ENCODE data around the gene GDF11.
"Not testable (repeated sequence)": the region's sequence is repeated elsewhere in the genome, so short reads cannot be mapped to it uniquely, and the experiment has no call there.

Gene GDF11

DNA sequence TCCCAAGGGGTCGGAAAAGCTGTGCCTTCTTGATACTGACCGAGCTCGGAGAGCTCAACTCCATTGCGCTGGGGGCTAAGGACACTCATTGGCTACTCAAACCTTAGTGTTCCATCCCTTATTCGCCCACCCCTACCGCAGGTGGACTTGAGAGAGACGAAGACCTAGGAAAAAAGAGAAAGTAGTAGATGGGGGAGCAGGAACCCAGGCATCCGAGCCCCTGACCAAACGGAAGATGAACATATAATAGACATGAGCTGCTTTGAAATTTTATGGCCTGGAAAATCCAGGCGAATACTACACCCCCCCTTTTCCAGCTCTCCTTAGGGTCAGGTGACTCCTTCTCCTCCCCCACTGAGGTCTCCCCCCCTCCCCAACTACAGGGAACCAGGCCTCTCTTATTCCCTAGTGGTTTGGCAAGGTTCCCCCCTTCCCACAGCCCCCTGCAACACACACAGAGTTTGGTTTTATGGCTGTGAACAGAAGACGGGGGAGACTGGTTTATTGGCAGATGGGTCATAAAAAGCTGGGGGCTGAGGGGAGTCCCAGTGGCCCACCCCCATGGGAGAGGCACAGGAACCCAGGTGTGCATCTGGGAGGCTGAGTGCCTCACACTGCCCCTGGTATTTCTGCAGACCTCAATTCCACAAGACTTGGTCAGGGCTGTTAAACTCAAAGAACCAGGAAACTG, 1.6 kb downstream of the GDF11 start:
- DNase-seq = no peak

DNA sequence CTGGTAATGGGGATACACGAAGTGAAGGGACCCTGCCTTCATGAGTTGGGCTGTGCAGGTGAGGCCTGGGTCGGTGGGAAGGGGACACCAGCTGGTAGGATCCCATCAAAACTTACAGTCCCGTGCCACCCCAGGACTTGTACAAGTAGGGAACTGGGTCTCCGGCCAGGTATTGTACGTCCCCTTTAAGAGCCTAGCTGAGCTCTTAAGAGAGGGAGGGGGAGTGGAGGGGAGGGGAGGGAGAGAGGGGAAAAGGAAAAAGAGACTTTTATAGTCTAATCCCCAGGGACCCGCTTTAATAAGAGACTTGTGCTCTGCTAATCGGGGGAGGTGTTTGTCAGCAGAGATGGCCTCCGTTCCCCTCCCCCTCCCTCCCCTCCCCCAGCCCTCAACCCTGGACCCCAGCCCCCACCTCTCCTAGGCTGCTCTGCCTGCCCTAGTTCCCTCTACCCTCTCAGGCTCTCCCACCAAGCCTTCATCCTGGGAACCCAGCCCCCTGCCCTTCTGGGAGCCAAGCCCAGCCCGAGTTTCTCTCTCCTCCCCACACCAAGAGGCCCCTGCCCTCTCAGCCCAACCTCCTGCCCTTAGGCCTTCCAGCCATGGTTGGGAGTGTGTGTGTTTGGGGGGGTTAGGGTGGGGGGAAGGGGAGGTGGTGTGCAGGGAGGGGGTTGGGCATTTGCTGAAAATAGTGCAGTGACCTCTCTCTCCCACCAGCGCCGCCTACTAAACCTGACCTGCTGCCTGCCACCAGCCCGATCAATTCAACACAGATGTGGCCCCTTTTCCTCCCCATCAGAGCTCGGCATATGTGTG, 2.6 kb downstream of the GDF11 start:
- DNase-seq = no peak

DNA sequence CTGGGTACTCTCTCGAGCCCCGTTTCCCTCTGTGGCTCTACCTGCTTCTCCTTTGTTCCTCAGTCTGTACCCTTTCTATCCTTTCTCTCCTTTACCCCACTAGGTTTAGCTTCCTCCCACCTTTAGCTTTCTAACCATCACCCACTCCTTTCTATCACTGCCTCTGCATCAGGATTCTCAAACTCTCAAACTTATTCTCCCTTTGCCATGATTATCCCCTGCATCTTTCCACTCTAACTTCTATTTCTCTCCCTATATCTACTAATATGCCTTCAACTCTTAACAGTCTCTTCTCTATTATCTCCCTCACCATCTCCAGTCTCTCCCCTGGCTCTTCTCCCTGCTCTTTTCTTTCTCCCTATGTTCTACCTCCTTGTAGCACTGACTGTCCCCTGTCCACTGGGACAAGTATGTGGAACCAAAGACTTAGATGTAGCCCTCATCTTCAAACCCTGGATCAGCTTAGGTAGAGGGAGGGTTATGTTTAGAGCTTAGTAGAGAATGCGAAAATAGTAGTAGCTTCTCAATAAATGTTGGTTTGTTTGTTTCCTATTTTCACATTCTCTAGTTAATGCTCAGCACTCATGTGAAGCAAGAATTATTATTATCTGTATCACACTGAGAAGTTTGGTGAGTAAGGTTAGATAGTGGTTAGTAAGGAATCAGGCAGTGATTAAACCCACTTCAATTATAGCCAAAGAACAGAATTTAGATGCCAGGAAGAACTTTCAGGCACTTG, 3.4 kb downstream of the GDF11 start:
- no peak for DNase-seq

DNA sequence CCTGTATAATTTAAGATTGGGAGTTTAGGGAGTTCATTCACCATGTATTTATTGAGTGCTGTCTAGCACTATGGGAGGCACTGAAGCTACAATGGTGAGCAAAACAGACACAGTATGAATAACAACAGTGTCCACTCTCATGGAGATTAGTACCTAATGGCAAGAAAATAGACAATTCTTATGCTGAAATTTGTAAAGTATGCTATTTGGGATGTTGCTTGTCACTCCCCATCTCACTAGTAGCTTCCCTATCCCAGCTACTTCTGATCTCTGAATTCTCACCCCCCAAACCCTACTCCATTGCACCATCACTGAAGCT, 4.0 kb downstream of the GDF11 start:
- DNase-seq = no peak

DNA sequence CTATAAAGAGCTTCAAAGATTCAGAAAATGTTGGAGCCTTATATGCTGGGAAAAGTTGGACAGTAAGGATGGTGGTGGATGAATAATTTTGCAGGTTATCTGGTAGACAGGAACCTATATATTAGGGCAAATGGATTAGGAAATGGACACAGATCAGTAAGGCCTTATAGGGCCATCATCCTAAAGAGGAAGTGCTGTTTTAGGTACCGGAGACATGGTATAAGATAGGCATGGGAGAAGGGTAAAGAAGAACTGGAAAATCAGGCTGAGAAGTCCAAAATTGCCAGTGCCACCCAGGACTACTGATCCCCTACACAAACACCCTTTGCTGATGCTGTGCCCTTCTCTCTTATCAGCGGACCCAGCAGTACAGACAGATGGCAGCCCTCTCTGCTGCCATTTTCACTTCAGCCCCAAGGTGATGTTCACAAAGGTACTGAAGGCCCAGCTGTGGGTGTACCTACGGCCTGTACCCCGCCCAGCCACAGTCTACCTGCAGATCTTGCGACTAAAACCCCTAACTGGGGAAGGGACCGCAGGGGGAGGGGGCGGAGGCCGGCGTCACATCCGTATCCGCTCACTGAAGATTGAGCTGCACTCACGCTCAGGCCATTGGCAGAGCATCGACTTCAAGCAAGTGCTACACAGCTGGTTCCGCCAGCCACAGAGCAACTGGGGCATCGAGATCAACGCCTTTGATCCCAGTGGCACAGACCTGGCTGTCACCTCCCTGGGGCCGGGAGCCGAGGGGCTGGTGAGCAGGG, 5.5 kb downstream of the GDF11 start:
- DNase-seq = no peak

DNA sequence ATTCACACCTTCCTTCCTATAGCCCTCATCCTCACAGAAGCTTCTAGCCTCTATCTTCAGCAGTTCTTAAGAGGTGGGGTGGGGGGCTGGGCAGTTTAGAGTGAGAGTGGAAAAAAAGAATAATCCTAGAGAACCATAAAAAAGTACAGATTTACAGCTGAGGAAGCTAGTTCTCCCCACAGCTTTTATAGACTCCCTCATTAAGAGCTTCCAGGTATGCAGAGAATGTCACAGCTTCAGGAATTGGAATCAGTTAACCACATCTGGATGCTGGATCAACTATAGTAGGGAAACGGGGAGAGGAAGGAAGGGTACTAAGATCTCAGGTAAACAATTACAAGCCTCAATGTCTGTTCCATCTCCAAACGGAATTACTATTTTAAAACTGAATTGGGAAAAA, 12.3 kb downstream of the GDF11 start:
- DNase-seq = no peak

DNA sequence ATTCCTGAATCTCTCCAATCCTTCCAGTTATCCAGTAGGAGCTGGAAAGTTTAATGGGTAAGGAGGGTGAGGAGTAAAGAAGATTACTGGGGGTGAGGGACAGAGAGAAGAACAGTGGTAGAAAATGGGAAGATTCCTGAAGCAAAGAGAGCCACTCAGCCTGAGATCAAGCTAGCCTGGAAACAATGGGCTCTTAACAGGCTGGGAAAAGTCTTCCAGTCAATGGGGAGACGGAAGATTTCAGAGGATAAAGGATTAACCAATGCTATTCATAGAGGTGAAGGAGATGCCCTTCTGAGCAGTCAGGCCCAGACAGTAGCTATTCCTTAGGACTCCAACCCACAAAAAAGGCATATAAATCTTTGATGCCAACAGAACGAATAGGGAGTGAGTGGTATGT, 14.8 kb downstream of the GDF11 start:
- DNase-seq = no peak

DNA sequence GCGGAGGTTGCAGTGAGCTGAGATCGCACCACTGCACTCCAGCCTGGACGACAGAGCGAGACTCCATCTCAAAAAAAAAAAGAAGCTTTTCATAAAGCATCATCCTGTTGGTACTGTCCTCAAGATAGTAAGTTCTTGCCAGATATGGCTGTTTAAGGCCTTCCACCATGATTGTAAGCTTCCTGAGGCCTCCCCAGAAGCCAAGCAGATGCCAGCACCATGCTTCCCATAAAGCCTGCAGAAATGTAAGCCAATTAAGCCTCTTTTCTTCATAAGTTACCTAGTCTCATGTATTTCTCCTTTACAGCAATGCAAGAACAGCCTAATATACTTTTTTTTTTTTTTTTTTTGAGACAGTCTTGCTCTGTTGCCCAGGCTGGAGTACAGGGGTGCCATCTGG, 15.7 kb downstream of the GDF11 start:
- not testable (repeated sequence) for DNase-seq

DNA sequence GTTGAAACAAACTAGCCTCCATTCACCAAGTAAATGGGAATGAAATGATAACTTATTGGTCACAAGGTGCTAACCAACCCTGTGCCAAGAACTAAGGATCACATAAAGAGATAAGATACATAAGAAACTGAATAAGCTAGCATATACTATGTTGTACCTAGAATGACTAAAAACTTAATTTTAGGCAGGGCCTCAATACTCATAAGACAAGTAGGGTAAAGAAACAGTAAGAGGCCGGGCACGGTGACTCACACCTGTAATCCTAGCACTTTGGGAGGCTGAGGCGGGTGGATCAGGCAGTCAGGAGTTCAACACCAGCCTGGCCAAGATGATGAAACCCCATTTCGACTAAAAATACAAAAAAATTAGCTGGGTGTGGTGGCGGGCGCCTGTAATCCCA, 17.7 kb downstream of the GDF11 start:
- no peak for DNase-seq

DNA sequence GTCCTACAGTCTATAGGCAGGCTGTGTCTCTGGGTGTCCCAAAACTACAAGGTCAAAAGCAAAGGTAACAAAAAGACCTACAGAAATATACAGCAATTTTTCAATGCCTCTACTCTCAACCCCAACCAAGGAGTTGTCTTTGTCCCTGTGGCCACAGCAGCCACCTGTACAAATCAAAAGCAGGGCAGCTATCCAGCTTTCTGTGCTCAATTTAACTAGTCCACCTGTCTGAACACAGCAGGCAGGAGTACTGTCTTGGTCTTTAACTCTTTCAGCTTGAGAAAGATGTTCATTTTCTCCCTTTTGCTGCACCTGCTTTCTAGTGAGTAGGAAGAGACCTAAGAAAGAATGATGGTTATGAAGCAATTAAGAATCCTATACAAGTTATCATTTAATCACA, 19.7 kb downstream of the GDF11 start:
- peak; percentile 15 for DNase-seq

DNA sequence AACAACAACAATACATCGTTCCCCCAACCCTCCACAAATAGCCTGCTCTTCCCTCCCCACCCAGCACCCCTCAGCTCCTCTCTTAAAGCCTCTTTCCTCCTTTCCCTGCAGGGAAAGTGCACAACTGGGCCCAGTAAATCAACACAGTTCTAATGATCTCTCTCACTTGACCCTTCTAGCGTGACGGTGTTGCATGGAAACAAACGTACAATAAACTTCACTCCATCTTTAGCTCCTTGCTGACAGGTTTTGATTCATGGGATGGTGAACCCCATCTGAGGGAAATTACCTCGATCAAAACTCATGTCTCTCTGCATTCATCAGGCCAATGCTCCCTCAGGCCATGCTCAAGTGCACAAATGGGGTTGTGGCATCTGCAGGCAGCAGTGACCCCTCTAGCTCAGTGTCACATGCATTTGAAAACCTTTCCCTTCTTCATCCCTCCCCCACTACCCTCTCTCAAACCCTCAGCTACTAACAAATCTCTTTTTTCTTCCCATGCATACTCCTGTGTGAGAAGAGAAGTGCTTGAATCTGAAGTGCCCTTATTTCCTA, 22.9 kb downstream of the GDF11 start:
- DNase-seq = no peak

DNA sequence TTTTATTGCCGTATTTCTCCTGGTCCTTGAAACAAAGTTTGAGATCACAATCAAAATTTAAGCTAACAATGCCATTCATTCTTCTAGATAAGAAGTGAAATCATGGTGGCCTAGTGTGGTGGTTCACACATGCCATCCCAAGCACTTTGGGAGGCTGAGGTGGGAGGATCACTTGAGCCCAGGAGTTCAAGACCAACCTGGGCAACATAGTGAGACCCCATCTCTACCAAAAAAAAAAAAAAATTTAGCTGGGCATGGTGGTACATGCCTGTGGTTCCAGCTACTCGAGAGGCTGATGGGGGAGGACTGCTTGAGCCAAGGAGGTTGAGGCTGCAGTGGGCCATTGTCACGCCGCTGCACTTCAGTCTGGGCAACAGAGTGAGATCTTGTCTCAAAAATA, 24.2 kb downstream of the GDF11 start:
- no peak for DNase-seq

DNA sequence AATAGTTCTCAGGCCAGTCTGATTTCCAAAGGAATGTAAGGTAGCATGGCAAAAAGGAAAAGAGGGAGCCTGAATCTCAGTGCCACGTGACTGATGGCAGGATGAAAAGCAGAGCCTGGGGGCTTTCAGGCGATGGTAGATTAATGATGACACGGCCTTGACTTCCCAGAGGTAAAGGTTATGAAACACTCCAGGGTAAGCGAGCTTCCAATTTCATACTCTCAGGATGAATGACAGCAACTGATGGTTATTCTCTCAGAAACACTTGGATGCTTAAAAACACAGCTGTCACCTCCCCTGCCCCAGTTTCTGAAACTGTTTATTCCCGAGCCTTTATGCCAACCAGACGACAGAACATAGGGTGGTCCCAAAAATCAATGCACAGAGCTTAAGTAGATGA, 28.8 kb downstream of the GDF11 start:
- DNase-seq = no peak

DNA sequence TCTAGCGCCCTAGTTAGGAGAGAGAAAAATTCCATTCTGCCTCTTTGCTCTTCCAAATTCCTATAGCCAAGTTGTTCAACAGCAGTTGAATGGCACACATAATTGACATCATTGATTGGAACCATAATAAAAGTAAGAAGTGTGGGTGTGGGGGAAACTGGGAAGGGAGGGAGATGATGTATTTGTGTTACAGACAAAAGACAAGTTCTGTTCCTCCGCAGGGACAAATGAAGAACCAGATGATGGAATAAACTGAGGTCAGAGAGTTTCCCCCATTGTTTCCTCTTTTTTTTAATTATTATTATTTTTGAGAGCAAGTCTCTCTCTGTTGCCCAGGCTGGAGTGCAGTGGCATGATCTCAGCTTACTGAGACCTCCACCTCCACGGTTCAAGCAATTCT, 34.9 kb downstream of the GDF11 start:
- DNase-seq = no peak

DNA sequence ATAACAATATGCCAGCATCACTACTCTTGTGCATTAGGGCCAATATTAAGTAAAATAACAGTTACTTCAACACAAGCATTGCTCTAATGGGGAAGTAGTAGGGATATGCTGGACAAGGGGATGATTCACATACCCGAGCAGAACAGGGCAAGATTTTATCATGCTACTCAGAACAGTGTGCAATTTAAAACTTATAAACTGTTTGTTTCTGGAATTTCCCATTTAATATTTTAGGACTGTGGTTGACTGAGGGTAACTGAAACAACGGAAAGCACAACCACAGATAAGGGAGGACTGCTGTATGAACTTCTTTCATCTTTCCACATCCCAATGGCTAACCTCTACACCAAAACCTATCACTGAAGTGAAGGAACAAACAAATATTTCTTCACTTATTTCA, 37.8 kb downstream of the GDF11 start:
- no peak for DNase-seq

DNA sequence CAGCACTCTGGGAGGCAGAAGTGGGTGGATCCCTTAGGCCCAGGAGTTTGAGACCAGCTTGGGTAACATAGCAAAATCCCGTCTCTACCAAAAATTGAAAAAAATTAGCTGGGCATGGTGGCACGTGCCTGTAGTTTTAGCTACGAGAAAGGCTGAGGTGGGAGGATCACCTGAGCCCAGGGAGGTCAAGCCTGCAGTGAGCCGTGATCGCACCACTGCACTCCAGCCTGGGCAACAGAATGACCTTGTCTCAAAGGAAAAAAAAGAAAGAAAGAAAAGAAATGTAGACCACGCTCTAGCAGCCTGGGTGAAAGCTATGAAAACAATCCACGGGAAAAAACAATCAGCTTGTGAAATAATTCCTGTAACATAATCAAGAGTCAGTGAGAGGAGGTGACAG, 45.6 kb downstream of the GDF11 start:
- DNase-seq = no peak

DNA sequence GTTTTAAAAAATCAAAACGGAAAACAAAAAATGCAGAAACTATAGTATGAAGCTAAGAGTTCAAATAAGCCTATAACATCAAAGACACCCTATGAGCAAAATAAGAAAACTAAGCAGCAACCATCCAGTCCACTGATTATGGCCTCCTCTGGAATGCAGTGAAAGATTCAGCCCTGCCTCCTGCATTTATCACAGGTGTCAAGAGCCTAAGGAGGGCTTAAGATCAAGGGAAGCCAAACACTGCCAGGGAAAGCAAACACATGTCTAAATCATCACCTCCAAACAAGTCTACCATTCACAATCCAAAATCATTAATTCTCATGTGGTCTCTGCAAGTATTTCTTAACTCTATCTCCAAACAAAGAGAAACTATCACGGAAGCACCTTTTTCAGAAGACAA, 46.2 kb downstream of the GDF11 start:
- no peak for DNase-seq

DNA sequence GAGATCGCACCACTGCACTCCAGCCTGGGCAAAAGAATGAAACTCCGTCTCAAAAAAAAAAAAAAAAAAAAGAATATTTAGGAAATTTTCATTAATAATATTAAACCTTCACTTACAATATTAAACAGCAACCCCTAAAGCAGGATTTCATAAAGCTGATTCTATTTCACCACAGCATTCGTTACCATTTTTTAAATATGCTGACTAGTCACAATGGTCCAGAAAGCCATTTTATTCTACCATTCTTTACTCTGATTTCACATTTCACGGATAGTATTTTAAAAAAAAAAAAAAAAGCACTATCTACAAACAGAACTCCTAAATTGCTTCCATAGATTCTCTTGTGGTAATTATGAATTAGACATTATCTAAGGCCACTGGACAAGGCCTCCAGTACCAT, 47.0 kb downstream of the GDF11 start:
- no peak for DNase-seq

DNA sequence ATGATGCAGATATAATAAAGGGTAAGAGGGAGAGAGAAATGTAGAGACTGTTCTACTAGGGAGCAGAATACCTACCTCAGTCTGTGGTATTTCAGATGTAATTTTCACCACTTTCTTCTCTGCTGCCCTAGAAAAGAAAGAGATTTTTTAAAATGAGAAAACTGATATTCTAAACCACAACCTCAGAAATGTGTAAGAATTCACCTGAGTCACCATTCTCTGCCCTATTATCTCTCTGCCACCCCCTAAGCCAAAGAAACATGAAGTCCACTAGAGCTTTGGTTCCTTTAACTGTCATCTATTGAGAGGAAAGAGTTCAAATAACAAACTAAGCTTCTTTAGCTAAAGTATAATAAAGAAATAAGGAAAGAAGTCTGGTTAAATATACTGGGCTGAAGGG, 53.0 kb downstream of the GDF11 start:
- DNase-seq = no peak

DNA sequence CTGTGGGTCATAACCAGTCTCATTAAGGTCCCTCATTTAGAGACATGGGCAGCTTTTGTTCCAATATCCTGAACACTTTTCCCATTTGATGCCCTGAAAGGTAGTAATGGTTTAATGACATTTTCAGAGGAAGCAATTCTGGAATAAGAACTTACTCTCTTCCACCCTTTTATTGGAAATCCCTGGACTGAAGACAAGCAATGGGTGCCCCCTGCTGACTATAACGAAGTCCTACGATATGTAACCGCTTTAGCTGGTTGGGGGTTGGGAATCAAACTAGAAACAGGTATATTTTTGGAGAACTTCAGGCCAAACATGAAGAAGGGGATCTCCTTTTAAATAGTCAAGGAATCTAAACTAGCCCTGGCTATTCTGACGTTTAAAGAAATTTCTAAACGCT, 54.1 kb downstream of the GDF11 start:
- DNase-seq = no peak

DNA sequence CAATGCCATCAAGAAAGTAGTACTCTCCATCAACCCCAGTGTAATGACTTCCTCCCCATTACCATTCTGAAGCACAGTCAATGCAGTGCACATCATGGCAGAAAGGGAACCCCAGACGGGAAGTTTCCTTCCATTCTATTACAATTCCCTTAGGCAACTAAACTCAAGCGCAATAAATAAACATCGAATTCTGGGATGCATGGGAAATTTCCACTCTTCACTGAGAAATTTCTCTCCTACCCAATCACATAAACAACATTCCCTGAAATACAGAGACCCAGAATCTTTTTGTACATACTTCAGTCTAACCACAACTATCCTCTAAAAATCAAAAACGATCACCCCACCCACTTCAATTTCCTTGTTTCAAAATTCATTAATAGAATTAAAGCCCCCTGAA, 54.6 kb downstream of the GDF11 start:
- DNase-seq = no peak

Measured in NCI-H2029 treated with DMSO at 0.1 percent for 48 hours (cell line).